Prostate gland (tissue), 2 donors: ENCODE measurements around the gene MYO7B. TPM values are rescaled to one million over a fixed set of nuclear protein-coding genes. Genes with fewer than 3 reads are reported as not detected.

ENCODE experiments used
- DNase-seq: peaks from one replicate; pipeline ENCODE4 v3.0.0-alpha.2; 2019; ENCODE audit warnings: low spot score
- H3K27ac ChIP-seq, 2 donors: fragments of 200-600 bp; sonication (generic); 2 replicates each; pipeline ENCODE4 v1.5.1; 2017 to 2019
- H3K27me3 ChIP-seq: fragments of 200-600 bp; sonication (generic); replicated peaks from 2 replicates; pipeline ENCODE4 v1.5.1; 2019; ENCODE audit not compliant: insufficient read depth
- H3K36me3 ChIP-seq, 2 donors: fragments of 200-600 bp; sonication (generic); 1 replicate in 1 of 2; 2 replicates in 1 of 2; pipeline versions ENCODE4 v1.5.1 to v1.8.1; 2017 to 2019
- H3K4me1 ChIP-seq: fragments of 200-600 bp; sonication (generic); replicated peaks from 2 replicates; pipeline ENCODE4 v1.5.1; 2019
- H3K4me3 ChIP-seq, 2 donors: fragments of 200-600 bp; sonication (generic); 2 replicates each; pipeline ENCODE4 v1.5.1; 2017 to 2019
- H3K9me3 ChIP-seq: fragments of 200-600 bp; sonication (generic); 2 replicates; pipeline ENCODE4 v1.5.1; 2017
- CTCF ChIP-seq, 4 experiments: fragments of 200-600 bp in 2 of 4; fragments of 450-650 bp in 2 of 4; sonication (generic) in 2 of 4; IDR thresholded peaks; 1 replicate in 3 of 4; 2 replicates in 1 of 4; pipeline ENCODE4 v1.5.1; 2016 to 2019; ENCODE audit warnings: antibody characterized with exemption in 4 of 4, mild to moderate bottlenecking in 2 of 4, moderate library complexity in 2 of 4
- POLR2A ChIP-seq: fragments of 450-650 bp; IDR thresholded peaks from one replicate; pipeline ENCODE4 v1.6.1; 2016; ENCODE audit warnings: antibody characterized with exemption, mild to moderate bottlenecking
- POLR2AphosphoS5 ChIP-seq: sonication (generic); formaldehyde crosslinking; IDR thresholded peaks from one replicate; pipeline ENCODE4 v1.6.1; 2017; ENCODE audit warnings: antibody characterized with exemption
- WGBS: methylation state at CpG from one replicate; pipeline ENCODE4 v1.1.5; 2018; 5-methylcytosine and 5-hydroxymethylcytosine counted together
- intact Hi-C: fragments of 100-400 bp; cut with DNase I; formaldehyde crosslinking; loops from one replicate; pipeline ENCODE4 v1.14.2; 2022
- total RNA-seq, 2 donors: library from RNA; depleted of rRNA; stranded (reverse); fragments of >200 nt; gene quantifications; one replicate each; pipeline ENCODE4 v1.1.0, GENCODE V29; 2016

MYO7B gene
- total RNA-seq, 2 donors from 2014 or later, result 1.4 TPM; not detected in 1

GRCh38 chr2:127648321-127648720 is 112.8 kb downstream of the MYO7B start:
- H3K36me3 ChIP-seq, result no peaks in the 10 kb centered on the region
- H3K27ac ChIP-seq, result no peak overlapping the region
- DNase-seq, result no peak
- no peak for TF ChIP-seq CTCF (IDR thresholded peaks at IDR 0.05)
- no peaks in the 10 kb centered on the region for H3K27me3 ChIP-seq
- H3K9me3 ChIP-seq, result no peaks in the 10 kb centered on the region
- H3K4me1 ChIP-seq, result peaks cover 2% of the 10 kb centered on the region
- 84% methylated on average over 6 of the region's 6 CpGs for WGBS
- no peak overlapping the region for H3K4me3 ChIP-seq
- intact Hi-C loops, result no loop called here

- H3K9me3 ChIP-seq, result no peaks in the 10 kb centered on the region
- 60% methylated on average over 12 of the region's 12 CpGs for WGBS
- H3K4me3 ChIP-seq, result no peak overlapping the region
- H3K27me3 ChIP-seq, result no peaks in the 10 kb centered on the region
- H3K27ac ChIP-seq, result no peak overlapping the region
- TF ChIP-seq CTCF (IDR thresholded peaks at IDR 0.05), result no peak
- no peak for TF ChIP-seq POLR2AphosphoS5
- no peak for TF ChIP-seq POLR2A
- H3K36me3 ChIP-seq, result no peaks in the 10 kb centered on the region
- peaks cover 2% of the 10 kb centered on the region for H3K4me1 ChIP-seq
- intact Hi-C loops, result no loop called here
- peak; percentile 22 for DNase-seq
Observed at GRCh38 chr2:127649100-127649611, 113.7 kb downstream of the MYO7B start.

DNA sequence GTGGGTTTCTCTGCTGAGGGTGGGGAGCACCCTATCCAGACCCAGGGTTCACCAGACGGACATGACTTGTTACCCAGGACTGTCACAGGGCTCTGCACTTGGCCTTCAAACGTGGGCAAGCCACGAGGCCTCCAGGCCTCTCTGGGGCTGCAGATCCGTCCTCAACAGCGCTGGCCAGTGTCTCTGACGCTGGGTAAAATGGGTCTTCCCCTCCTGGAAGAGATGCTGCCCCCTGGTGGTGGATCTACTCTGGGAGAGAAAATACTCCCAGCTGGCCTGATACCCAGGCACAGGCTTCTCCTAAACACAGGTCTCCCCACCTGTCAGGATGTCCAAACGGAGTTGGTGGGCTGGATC is 114.2 kb downstream of the MYO7B start:
- Histone ChIP-seq H3K9me3 (no peaks in the 10 kb centered on the region), H3K27me3 (no peaks in the 10 kb centered on the region), H3K27ac (no peak overlapping the region), H3K4me3 (no peak overlapping the region), H3K4me1 (peaks cover 2% of the 10 kb centered on the region), H3K36me3 (no peaks in the 10 kb centered on the region)
- 5% methylated on average over 7 of the region's 7 CpGs for WGBS
- peak; percentile 72 to 93 (median 81) for TF ChIP-seq CTCF (IDR thresholded peaks at IDR 0.05)
- peak; percentile 44 for TF ChIP-seq POLR2AphosphoS5
- TF ChIP-seq POLR2A, result no peak
- DNase-seq, result peak; percentile 82
- intact Hi-C loops, result loop anchor here (2.0 kb wide), 1 partner anchor 45 kb away; no protein-coding TSS in a partner anchor

DNA sequence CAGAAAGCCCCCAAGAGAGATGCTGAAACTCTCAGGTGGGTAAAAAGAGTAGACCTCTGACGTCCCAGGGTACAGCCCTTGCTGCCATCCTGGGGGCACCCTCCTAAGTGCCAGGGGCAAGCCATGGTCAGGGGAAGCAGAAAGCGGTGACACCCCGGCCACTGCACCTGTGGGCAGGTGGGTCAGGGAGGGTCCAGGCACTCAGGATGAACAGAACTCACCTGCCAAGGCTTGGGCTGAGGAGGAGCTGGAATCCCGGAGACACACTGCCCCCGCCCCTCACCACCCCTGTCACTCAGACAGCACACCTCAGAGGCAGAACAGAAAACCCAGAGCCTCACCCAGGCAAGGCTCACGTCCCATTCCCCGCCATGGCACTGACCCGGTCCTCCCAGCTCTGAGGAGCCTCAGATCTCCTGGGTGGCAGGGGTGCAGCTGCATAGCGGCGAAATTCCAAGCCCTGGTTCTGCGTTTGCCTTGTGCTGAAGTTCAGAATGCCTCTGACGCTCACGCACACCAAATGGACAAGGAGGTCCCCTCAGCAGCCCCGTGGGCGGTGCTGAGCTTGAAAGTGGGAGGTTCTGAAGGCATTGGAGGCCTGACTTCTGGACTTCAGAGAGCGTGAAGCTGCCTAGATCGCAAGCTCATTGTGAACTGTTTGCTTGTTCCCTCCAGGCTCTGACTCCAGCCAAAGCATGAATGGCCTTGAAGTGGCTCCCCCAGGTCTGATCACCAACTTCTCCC is 114.7 kb downstream of the MYO7B start:
- Histone ChIP-seq H3K4me1 (peaks cover 2% of the 10 kb centered on the region), H3K9me3 (no peaks in the 10 kb centered on the region), H3K36me3 (no peaks in the 10 kb centered on the region), H3K27ac (no peak overlapping the region), H3K27me3 (no peaks in the 10 kb centered on the region), H3K4me3 (no peak overlapping the region)
- DNase-seq, result no peak
- intact Hi-C loops, result loop anchor here (2.0 kb wide), 1 partner anchor 45 kb away; no protein-coding TSS in a partner anchor
- no peak for TF ChIP-seq CTCF (IDR thresholded peaks at IDR 0.05)
- TF ChIP-seq POLR2AphosphoS5, result no peak
- TF ChIP-seq POLR2A, result no peak
- 67% methylated on average over 17 of the region's 17 CpGs for WGBS
